MCF 10A (cell line): ENCODE data around the gene SLC4A3. TPM values are rescaled to one million over a fixed set of nuclear protein-coding genes. Genes with fewer than 3 reads are reported as not detected.

Source experiments
- BruUV-seq: library from RNA; stranded (reverse); fragments of 400-500 nt; replicated peaks from 2 replicates; lab custom pipeline; 2021; lab: Mats Ljungman, UMichigan
- CTCF ChIA-PET: fragments of 300-600 bp; sonication (Branson Sonifier 250); formaldehyde crosslinking; extraction: SDS; loops from one replicate; lab custom pipeline; 2021; ENCODE audit warnings: antibody characterized with exemption, inconsistent platforms; lab: Yijun Ruan, JAX
- POLR2A ChIA-PET: fragments of 300-600, 350-650 bp; sonication (Branson Sonifier 250); formaldehyde crosslinking; extraction: SDS; loops from one replicate; lab custom pipeline; 2020; ENCODE audit warnings: antibody characterized with exemption, inconsistent platforms; lab: Yijun Ruan, JAX
- DNase-seq: peaks from one replicate; pipeline ENCODE4 v3.0.0-alpha.2; 2018; ENCODE audit not compliant: unreplicated experiment
- H3K27ac Mint-ChIP-seq: one replicate; pipeline ENCODE4 v1.8.0; 2022; ENCODE audit warnings: mild to moderate bottlenecking, low read depth, mixed read lengths; ENCODE audit not compliant: unreplicated experiment
- H3K27me3 Mint-ChIP-seq: one replicate; pipeline ENCODE4 v1.8.0; 2022; ENCODE audit warnings: mixed read lengths; ENCODE audit not compliant: insufficient read depth, unreplicated experiment
- H3K36me3 Mint-ChIP-seq: one replicate; pipeline ENCODE4 v1.8.0; 2022; ENCODE audit warnings: mild to moderate bottlenecking, moderate library complexity, mixed read lengths; ENCODE audit not compliant: insufficient read depth, unreplicated experiment
- H3K4me1 Mint-ChIP-seq: one replicate; pipeline ENCODE4 v1.8.0; 2022; ENCODE audit warnings: mixed read lengths; ENCODE audit not compliant: insufficient read depth, unreplicated experiment
- H3K4me3 Mint-ChIP-seq: one replicate; pipeline ENCODE4 v1.8.0; 2022; ENCODE audit warnings: mild to moderate bottlenecking, moderate library complexity, mixed read lengths; ENCODE audit not compliant: unreplicated experiment
- H3K9me3 Mint-ChIP-seq: one replicate; pipeline ENCODE4 v1.8.0; 2022; ENCODE audit warnings: mixed read lengths; ENCODE audit not compliant: unreplicated experiment
- intact Hi-C: fragments of 100-400 bp; cut with micrococcal nuclease; formaldehyde crosslinking; loops from 2 replicates; pipeline ENCODE4 v1.14.1; 2022
- total RNA-seq: library from RNA; stranded (reverse); gene quantifications from 2 replicates; pipeline ENCODE4 v1.2.3, GENCODE V29; 2022
- TF ChIP-seq, protein P1 (sequence below): fragments of 200-600 bp; IDR thresholded peaks from one replicate; pipeline ENCODE4 v1.8.0; 2022; ENCODE audit warnings: antibody characterized with exemption, mild to moderate bottlenecking; ENCODE audit not compliant: unreplicated experiment

The SLC4A3 gene
- total RNA-seq, 1 experiment from 2014 or later = 4.7 TPM

DNA sequence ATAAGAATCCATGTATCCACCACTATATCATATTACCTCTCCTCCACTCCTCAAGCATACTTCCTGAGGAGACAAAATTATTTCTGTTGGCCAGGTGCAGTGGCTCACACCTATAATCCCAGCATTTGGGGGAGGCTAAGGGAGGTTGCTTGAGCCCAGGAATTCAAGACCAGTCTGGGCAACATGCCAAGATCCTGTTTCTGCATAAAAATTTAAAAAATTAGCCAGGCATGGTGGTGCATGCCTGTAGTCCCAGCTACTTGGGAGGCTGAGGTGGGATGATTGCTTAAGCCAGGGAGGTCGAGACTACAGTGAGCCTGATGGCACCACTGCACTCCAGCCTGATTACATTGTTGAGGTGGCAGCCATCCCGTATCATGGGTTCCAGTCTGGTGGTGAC is 46.1 kb upstream of the SLC4A3 start:
- CTCF ChIA-PET = interaction anchor here (0.6 to 2.2 kb wide), 3 partner anchors 10 to 50 kb away, joined by 3 to 10 read pairs (median 5); partner anchors contain the start of gene OBSL1

DNA sequence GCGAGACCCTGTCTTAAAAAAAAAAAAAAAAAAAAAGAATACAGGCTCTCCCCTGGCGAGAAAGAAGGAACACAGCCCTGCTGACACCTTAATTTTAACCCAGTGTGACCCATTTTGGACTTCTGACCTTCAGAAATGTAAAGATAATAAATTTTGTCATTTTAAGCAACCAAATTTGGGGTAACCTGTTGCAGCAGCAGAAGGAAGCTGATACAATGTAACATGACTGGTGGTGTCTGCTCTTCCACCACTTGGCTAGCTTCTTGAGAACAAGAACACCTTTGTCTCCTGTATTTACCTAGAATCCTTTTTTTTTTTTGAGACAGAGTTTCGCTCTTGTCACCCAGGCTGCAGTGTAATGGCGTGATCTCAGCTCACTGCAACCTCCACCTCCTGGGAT is 36.3 kb upstream of the SLC4A3 start:
- ChIA-PET POLR2A (interaction anchor here (0.7 to 1.1 kb wide), 2 partner anchors 55 to 176 kb away, joined by 3 to 4 read pairs; no protein-coding TSS in a partner anchor), CTCF (interaction anchor here (0.6 to 0.8 kb wide), 2 partner anchors 51 to 57 kb away, joined by 3 read pairs; no protein-coding TSS in a partner anchor)

More for the DNA sequence above, 46.1 kb upstream of the SLC4A3 start:
- Mint-ChIP-seq H3K4me1 (peaks cover 7% of the 10 kb centered on the region), H3K27ac (no peak overlapping the region), H3K9me3 (no peaks in the 10 kb centered on the region), H3K27me3 (no peaks in the 10 kb centered on the region), H3K36me3 (no peaks in the 10 kb centered on the region), H3K4me3 (no peak overlapping the region)
- POLR2A ChIA-PET = interaction anchor here (3.0 kb wide), 1 partner anchor 16 kb away, joined by 12 read pairs; the partner anchor contains the start of gene STK11IP
- no TSS peak for BruUV-seq
- TF ChIP-seq, protein P1, sequence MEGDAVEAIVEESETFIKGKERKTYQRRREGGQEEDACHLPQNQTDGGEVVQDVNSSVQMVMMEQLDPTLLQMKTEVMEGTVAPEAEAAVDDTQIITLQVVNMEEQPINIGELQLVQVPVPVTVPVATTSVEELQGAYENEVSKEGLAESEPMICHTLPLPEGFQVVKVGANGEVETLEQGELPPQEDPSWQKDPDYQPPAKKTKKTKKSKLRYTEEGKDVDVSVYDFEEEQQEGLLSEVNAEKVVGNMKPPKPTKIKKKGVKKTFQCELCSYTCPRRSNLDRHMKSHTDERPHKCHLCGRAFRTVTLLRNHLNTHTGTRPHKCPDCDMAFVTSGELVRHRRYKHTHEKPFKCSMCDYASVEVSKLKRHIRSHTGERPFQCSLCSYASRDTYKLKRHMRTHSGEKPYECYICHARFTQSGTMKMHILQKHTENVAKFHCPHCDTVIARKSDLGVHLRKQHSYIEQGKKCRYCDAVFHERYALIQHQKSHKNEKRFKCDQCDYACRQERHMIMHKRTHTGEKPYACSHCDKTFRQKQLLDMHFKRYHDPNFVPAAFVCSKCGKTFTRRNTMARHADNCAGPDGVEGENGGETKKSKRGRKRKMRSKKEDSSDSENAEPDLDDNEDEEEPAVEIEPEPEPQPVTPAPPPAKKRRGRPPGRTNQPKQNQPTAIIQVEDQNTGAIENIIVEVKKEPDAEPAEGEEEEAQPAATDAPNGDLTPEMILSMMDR = no peak
- intact Hi-C loops = no loop called here
- no peak for DNase-seq

DNA sequence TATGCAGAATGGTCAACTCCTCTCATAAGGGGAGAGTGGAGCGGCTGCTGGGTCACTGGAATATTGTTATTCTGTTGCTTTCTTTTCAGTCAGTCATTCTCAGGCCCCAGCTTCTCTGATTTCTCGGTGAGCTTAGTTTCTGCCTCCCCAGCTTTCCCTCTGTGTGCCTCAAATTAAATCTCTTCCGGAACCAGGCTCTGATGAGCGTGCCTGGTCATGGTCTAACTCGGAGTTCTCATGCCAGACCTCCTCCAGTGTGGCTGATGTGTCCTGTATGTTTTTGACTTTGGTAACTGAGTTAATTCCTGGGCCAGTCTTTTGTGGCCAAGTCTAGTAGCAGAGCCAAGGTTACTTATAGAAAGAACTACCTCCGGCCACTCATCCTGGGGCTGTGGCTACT is 34.7 kb upstream of the SLC4A3 start:
- intact Hi-C loops = no loop called here
- CTCF ChIA-PET = interaction anchor here (0.6 to 3.7 kb wide), 3 partner anchors 9 to 1563 kb away, joined by 3 to 16 read pairs (median 4); no protein-coding TSS in a partner anchor
- no peak for DNase-seq
- Mint-ChIP-seq H3K36me3 (no peaks in the 10 kb centered on the region), H3K9me3 (no peaks in the 10 kb centered on the region), H3K27ac (no peak overlapping the region), H3K4me1 (no peaks in the 10 kb centered on the region), H3K27me3 (no peaks in the 10 kb centered on the region), H3K4me3 (no peak overlapping the region)
- TF ChIP-seq, protein P1 = no peak
- BruUV-seq = no TSS peak
- POLR2A ChIA-PET = no interaction called here

More for the DNA sequence above, 36.3 kb upstream of the SLC4A3 start:
- no peaks in the 10 kb centered on the region for H3K36me3 Mint-ChIP-seq
- no peak for DNase-seq
- no peak overlapping the region for H3K4me3 Mint-ChIP-seq
- no peaks in the 10 kb centered on the region for H3K9me3 Mint-ChIP-seq
- TF ChIP-seq, protein P1 = no peak
- no TSS peak for BruUV-seq
- H3K27ac Mint-ChIP-seq = no peak overlapping the region
- H3K27me3 Mint-ChIP-seq = no peaks in the 10 kb centered on the region
- intact Hi-C loops = no loop called here
- no peaks in the 10 kb centered on the region for H3K4me1 Mint-ChIP-seq

DNA sequence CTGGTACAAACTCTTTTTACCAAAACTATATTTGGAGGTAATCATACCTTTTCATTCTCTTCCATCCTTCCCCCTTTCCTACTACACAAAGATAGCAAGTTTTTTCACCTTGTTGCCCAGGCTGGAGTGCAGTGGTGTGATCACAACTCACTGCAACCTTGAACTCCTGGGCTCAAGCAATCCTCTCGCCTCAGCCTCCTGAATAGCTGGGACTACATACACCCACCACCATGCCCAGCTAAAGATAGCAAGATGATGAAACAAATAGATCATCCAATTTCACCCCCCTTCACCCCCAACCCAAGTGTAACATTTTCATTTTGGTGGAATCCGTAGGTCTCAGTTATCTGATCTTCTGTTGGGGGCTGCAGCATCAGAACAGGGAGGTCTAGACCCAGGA is 34.3 kb upstream of the SLC4A3 start:
- no TSS peak for BruUV-seq
- H3K4me3 Mint-ChIP-seq = no peak overlapping the region
- no peaks in the 10 kb centered on the region for H3K36me3 Mint-ChIP-seq
- POLR2A ChIA-PET = interaction anchor here (1.3 kb wide), 1 partner anchor 15 kb away, joined by 3 read pairs; no protein-coding TSS in a partner anchor
- DNase-seq = no peak
- H3K9me3 Mint-ChIP-seq = no peaks in the 10 kb centered on the region
- H3K4me1 Mint-ChIP-seq = no peaks in the 10 kb centered on the region
- no peak overlapping the region for H3K27ac Mint-ChIP-seq
- H3K27me3 Mint-ChIP-seq = no peaks in the 10 kb centered on the region
- TF ChIP-seq, protein P1 = no peak
- intact Hi-C loops = no loop called here
- CTCF ChIA-PET = interaction anchor here (1.5 to 3.7 kb wide), 2 partner anchors 9 to 33 kb away, joined by 4 to 16 read pairs; no protein-coding TSS in a partner anchor
